CD4-positive, alpha-beta T cell (primary cell): ENCODE data around the gene CKAP2L. TPM values are rescaled to one million over a fixed set of nuclear protein-coding genes. Genes with fewer than 3 reads are reported as not detected.

Source experiments
- ATAC-seq: fragments of 200-7000 bp; cut with Tn5 transposase; one replicate; pipeline ENCODE4 v1.10.0; 2022; ENCODE audit warnings: mild to moderate bottlenecking; ENCODE audit not compliant: poor library complexity
- CTCF ChIA-PET: fragments of 350-600 bp; sonication (Branson Sonifier 250); formaldehyde crosslinking; loops from one replicate; lab custom pipeline; 2021; ENCODE audit warnings: antibody characterized with exemption, inconsistent platforms; lab: Charles Lee
- POLR2A ChIA-PET: fragments of 350-600 bp; sonication (Branson Sonifier 250); formaldehyde crosslinking; loops from one replicate; lab custom pipeline; 2021; ENCODE audit warnings: antibody characterized with exemption, inconsistent platforms; lab: Charles Lee
- DNase-seq, 14 experiments: peaks; one replicate each; pipeline ENCODE4 v3.0.0-alpha.2; 2013 to 2020; ENCODE audit warnings: mixed read lengths in 2 of 14
- H3K27ac ChIP-seq, 2 donors: one replicate each; pipeline versions ENCODE4 v1.5.1 to v1.7.0; 2013; ENCODE audit warnings: low read length in 2 of 2, low read depth in 1 of 2, mild to moderate bottlenecking in 1 of 2
- H3K27me3 ChIP-seq, 2 experiments: 1 replicate in 1 of 2; 2 replicates in 1 of 2; pipeline versions ENCODE4 v1.6.1 to v1.7.0; 2013; ENCODE audit warnings: low read length in 2 of 2, control low read depth in 1 of 2, mild to moderate bottlenecking in 1 of 2, moderate library complexity in 1 of 2; ENCODE audit not compliant: insufficient read depth in 2 of 2, control insufficient read depth in 1 of 2
- H3K36me3 ChIP-seq: one replicate; pipeline ENCODE4 v1.6.1; 2013; ENCODE audit warnings: low read length, control low read depth; ENCODE audit not compliant: insufficient read depth
- H3K4me1 ChIP-seq: one replicate; pipeline ENCODE4 v1.6.1; 2013; ENCODE audit warnings: low read length, control low read depth; ENCODE audit not compliant: insufficient read depth
- H3K4me3 ChIP-seq: one replicate; pipeline ENCODE4 v1.5.1; 2013; ENCODE audit warnings: mild to moderate bottlenecking, low read length, moderate library complexity
- H3K9me3 ChIP-seq, 2 experiments: 1 replicate in 1 of 2; 2 replicates in 1 of 2; pipeline versions ENCODE4 v1.6.1 to v1.7.0; 2013; ENCODE audit warnings: low read length in 2 of 2, mild to moderate bottlenecking in 2 of 2, control low read depth in 1 of 2, moderate library complexity in 1 of 2; ENCODE audit not compliant: control insufficient read depth in 1 of 2, insufficient read depth in 1 of 2
- H3K27ac Mint-ChIP-seq: one replicate; pipeline ENCODE4 v1.8.0; 2020; ENCODE audit warnings: mixed read lengths
- H3K27me3 Mint-ChIP-seq: one replicate; pipeline ENCODE4 v1.8.0; 2021; ENCODE audit warnings: mixed read lengths
- H3K36me3 Mint-ChIP-seq: one replicate; pipeline ENCODE4 v1.8.0; 2021; ENCODE audit warnings: low read depth, mixed read lengths
- H3K4me1 Mint-ChIP-seq: one replicate; pipeline ENCODE4 v1.8.0; 2021; ENCODE audit warnings: low read depth, mixed read lengths
- H3K4me3 Mint-ChIP-seq: one replicate; pipeline ENCODE4 v1.8.0; 2020; ENCODE audit warnings: mild to moderate bottlenecking, mixed read lengths
- H3K9me3 Mint-ChIP-seq: one replicate; pipeline ENCODE4 v1.8.0; 2020; ENCODE audit warnings: mixed read lengths
- intact Hi-C, 2 experiments: fragments of 100-400 bp; cut with DNase I in 1 of 2; cut with micrococcal nuclease in 1 of 2; formaldehyde crosslinking; loops; one replicate each; pipeline versions ENCODE4 v1.15.1 to v1.9.0; 2023 to 2025; cut with DNase I, micrococcal nuclease
- total RNA-seq, 174 experiments: library from RNA in 2 of 174; stranded (reverse) in 2 of 174; gene quantifications; one replicate each; pipeline ENCODE4 v1.2.3 and lab custom pipeline; 2021 to 2026
- TF ChIP-seq, protein P1 (sequence below): fragments of 200-600 bp; IDR thresholded peaks from one replicate; pipeline ENCODE4 v1.8.0; 2022; ENCODE audit warnings: antibody characterized with exemption, mild to moderate bottlenecking

The CKAP2L gene
- total RNA-seq, 2 experiments from 2014 or later = 0.08 to 0.50 TPM

DNA sequence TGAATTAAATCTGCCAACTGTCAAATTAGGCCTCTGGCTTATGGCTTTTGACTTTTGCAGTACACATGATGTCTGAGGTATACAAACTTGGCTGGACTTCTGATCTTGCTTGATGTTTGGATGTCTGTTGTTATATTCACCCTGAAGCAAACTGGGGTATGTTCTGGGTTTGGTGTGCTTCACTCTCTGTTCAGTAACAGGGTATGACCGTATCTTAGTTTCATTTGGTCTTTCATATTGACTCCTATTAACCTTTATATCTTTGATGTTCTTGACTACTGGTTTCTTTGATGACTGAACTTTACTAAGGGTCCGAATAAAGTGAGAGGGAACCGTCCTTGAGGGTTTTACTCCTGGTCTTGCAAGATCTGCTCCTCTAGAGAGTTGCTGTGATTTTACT lies 8.2 kb downstream of the CKAP2L start:
- H3K9me3 ChIP-seq = no peaks in the 10 kb centered on the region
- H3K4me3 ChIP-seq = no peak overlapping the region
- ATAC-seq = no peak
- intact Hi-C loops = no loop called here
- no peak overlapping the region for H3K27ac Mint-ChIP-seq
- DNase-seq = no peak
- H3K4me3 Mint-ChIP-seq = no peak overlapping the region
- ChIA-PET POLR2A (interaction anchor here (0.6 kb wide), 1 partner anchor 297 kb away, joined by 4 read pairs; no protein-coding TSS in a partner anchor), CTCF (no interaction called here)
- H3K27ac ChIP-seq = no peak overlapping the region
- H3K4me1 ChIP-seq = peaks cover 2% of the 10 kb centered on the region
- H3K27me3 ChIP-seq = no peaks in the 10 kb centered on the region
- no peaks in the 10 kb centered on the region for H3K9me3 Mint-ChIP-seq
- H3K36me3 ChIP-seq = no peaks in the 10 kb centered on the region
- H3K27me3 Mint-ChIP-seq = no peaks in the 10 kb centered on the region
- H3K4me1 Mint-ChIP-seq = no peaks in the 10 kb centered on the region
- no peaks in the 10 kb centered on the region for H3K36me3 Mint-ChIP-seq
- TF ChIP-seq, protein P1, sequence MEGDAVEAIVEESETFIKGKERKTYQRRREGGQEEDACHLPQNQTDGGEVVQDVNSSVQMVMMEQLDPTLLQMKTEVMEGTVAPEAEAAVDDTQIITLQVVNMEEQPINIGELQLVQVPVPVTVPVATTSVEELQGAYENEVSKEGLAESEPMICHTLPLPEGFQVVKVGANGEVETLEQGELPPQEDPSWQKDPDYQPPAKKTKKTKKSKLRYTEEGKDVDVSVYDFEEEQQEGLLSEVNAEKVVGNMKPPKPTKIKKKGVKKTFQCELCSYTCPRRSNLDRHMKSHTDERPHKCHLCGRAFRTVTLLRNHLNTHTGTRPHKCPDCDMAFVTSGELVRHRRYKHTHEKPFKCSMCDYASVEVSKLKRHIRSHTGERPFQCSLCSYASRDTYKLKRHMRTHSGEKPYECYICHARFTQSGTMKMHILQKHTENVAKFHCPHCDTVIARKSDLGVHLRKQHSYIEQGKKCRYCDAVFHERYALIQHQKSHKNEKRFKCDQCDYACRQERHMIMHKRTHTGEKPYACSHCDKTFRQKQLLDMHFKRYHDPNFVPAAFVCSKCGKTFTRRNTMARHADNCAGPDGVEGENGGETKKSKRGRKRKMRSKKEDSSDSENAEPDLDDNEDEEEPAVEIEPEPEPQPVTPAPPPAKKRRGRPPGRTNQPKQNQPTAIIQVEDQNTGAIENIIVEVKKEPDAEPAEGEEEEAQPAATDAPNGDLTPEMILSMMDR = no peak

DNA sequence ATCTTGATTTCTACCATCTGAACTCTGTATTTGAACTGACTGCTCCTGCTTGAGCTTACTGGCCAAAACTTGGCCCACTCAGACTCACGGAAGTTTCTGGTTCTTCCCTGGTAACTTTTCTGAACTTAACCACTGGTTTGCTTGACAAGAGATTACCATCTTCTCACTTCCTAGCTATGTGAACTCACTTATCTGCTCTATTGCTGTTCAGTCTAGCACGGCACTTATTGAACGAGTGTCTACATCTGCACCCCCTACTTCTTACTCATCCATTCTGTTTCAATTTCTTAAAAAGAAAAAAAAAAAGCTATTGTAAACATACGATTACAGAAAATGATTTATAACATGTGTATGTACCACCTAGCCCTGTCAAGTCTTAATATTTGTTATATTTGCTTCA lies 9.0 kb downstream of the CKAP2L start:
- no peaks in the 10 kb centered on the region for H3K36me3 ChIP-seq
- H3K9me3 Mint-ChIP-seq = no peaks in the 10 kb centered on the region
- no peak for ATAC-seq
- intact Hi-C loops = no loop called here
- no peaks in the 10 kb centered on the region for H3K27me3 Mint-ChIP-seq
- no peak overlapping the region for H3K27ac ChIP-seq
- no peaks in the 10 kb centered on the region for H3K27me3 ChIP-seq
- H3K4me3 ChIP-seq = no peak overlapping the region
- ChIA-PET CTCF (interaction anchor here (1.6 kb wide), 1 partner anchor 12 kb away, joined by 3 read pairs; no protein-coding TSS in a partner anchor), POLR2A (interaction anchor here (0.6 kb wide), 1 partner anchor 296 kb away, joined by 4 read pairs; no protein-coding TSS in a partner anchor)
- peaks cover 3% of the 10 kb centered on the region for H3K4me1 ChIP-seq
- no peak overlapping the region for H3K4me3 Mint-ChIP-seq
- H3K27ac Mint-ChIP-seq = no peak overlapping the region
- peaks cover 2% of the 10 kb centered on the region for H3K4me1 Mint-ChIP-seq
- no peaks in the 10 kb centered on the region for H3K9me3 ChIP-seq
- H3K36me3 Mint-ChIP-seq = no peaks in the 10 kb centered on the region
- DNase-seq = peak in 1 of 14 experiments; percentile 11
- TF ChIP-seq, protein P1 = no peak

DNA sequence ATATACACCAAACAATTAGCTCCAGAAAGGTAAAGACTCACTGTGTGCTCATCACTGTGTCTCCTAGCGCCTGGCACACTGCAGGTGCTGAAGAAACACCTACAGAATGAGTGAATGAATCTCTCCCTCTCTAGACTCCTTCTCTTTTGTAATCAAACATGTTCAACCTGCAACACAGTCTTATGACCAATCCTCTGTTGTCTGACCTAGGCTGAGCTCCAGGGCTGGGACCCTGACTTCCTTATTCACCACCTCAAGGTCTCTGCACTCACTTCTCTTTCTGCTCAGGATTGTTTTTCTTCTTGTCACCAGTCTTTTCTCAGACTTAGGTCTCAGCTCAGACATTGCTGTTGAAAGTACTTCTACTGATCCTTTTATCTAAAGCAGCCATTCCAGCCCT lies 9.8 kb downstream of the CKAP2L start:
- Mint-ChIP-seq H3K4me3 (no peak overlapping the region), H3K27me3 (no peaks in the 10 kb centered on the region), H3K9me3 (no peaks in the 10 kb centered on the region), H3K4me1 (peaks cover 11% of the 10 kb centered on the region), H3K36me3 (no peaks in the 10 kb centered on the region), H3K27ac (no peak overlapping the region)
- Histone ChIP-seq H3K27ac (no peak overlapping the region), H3K9me3 (no peaks in the 10 kb centered on the region), H3K27me3 (no peaks in the 10 kb centered on the region), H3K36me3 (no peaks in the 10 kb centered on the region), H3K4me3 (no peak overlapping the region), H3K4me1 (peaks cover 11% of the 10 kb centered on the region)
- POLR2A ChIA-PET = no interaction called here
- DNase-seq (no peak), ATAC-seq (no peak)
- intact Hi-C loops = no loop called here
- TF ChIP-seq, protein P1 = no peak
- CTCF ChIA-PET = interaction anchor here (1.6 kb wide), 1 partner anchor 11 kb away, joined by 3 read pairs; no protein-coding TSS in a partner anchor
